Hematopoietic multipotent progenitor cell treated with erythropoietin and hydrocortisone succinate and interleukin-3 and kit ligand, for 8 days (in vitro differentiated cells): ENCODE data around the gene UBASH3A.

Experiments used
- DNase-seq: peaks from one replicate; pipeline ENCODE4 v3.0.0-alpha.2; 2015

The UBASH3A gene

GRCh38 chr21:42471716-42472330 lies 68.1 kb downstream of the UBASH3A start:
- DNase-seq, result no peak

- DNase-seq, result no peak
Measured at GRCh38 chr21:42472521-42472920, 68.8 kb downstream of the UBASH3A start.

- DNase-seq, result no peak
Measured at GRCh38 chr21:42473498-42474042, 69.9 kb downstream of the UBASH3A start.

- no peak for DNase-seq
Measured at GRCh38 chr21:42474043-42474831, 70.5 kb downstream of the UBASH3A start.

GRCh38 chr21:42475036-42475435 lies 71.3 kb downstream of the UBASH3A start:
- DNase-seq, result no peak

- DNase-seq, result no peak
Measured at GRCh38 chr21:42475526-42476387, 72.1 kb downstream of the UBASH3A start.

- DNase-seq, result no peak
Measured at GRCh38 chr21:42476388-42477331, 73.0 kb downstream of the UBASH3A start.

- DNase-seq, result no peak
Measured at GRCh38 chr21:42478504-42478903, 74.8 kb downstream of the UBASH3A start.

GRCh38 chr21:42479582-42479981 lies 75.9 kb downstream of the UBASH3A start:
- DNase-seq, result no peak

GRCh38 chr21:42480736-42481135 lies 77.0 kb downstream of the UBASH3A start:
- no peak for DNase-seq

GRCh38 chr21:42481169-42481568 lies 77.5 kb downstream of the UBASH3A start:
- no peak for DNase-seq

GRCh38 chr21:42484966-42485365 lies 81.3 kb downstream of the UBASH3A start:
- no peak for DNase-seq

- no peak for DNase-seq
Measured at GRCh38 chr21:42486072-42486471, 82.4 kb downstream of the UBASH3A start.

GRCh38 chr21:42486531-42486930 lies 82.8 kb downstream of the UBASH3A start:
- DNase-seq, result no peak

- no peak for DNase-seq
Measured at GRCh38 chr21:42489006-42489563, 85.4 kb downstream of the UBASH3A start.

GRCh38 chr21:42489991-42490390 lies 86.3 kb downstream of the UBASH3A start:
- DNase-seq, result no peak

GRCh38 chr21:42490720-42491119 lies 87.0 kb downstream of the UBASH3A start:
- peak; percentile 77 for DNase-seq

- DNase-seq, result no peak
Measured at GRCh38 chr21:42491328-42491727, 87.6 kb downstream of the UBASH3A start.

- DNase-seq, result no peak
Measured at GRCh38 chr21:42492201-42492600, 88.5 kb downstream of the UBASH3A start.

- DNase-seq, result no peak
Measured at GRCh38 chr21:42493109-42494060, 89.7 kb downstream of the UBASH3A start.

- no peak for DNase-seq
Measured at GRCh38 chr21:42495027-42495426, 91.3 kb downstream of the UBASH3A start.
